Esophagus muscularis mucosa (tissue), 4 donors: ENCODE data around the gene RBFOX2. TPM values are rescaled to one million over a fixed set of nuclear protein-coding genes. Genes with fewer than 3 reads are reported as not detected.

Source experiments
- DNase-seq: peaks from one replicate; pipeline ENCODE4 v3.0.0-alpha.2; 2017; ENCODE audit errors: extremely low spot score
- H3K27ac ChIP-seq, 4 donors: fragments of 200-600 bp; sonication (generic); replicated peaks in 1 of 4; 1 replicate in 3 of 4; 2 replicates in 1 of 4; pipeline ENCODE4 v1.5.1; 2016 to 2019; ENCODE audit warnings: mild to moderate bottlenecking in 1 of 4
- H3K27me3 ChIP-seq, 4 donors: fragments of 200-600 bp; sonication (generic); one replicate each; pipeline versions ENCODE4 v1.5.1 to v1.6.0; 2016 to 2019
- H3K36me3 ChIP-seq, 4 donors: fragments of 200-600 bp; sonication (generic); one replicate each; pipeline ENCODE4 v1.5.1; 2016 to 2019
- H3K4me1 ChIP-seq, 4 donors: fragments of 200-600 bp; sonication (generic); one replicate each; pipeline ENCODE4 v1.5.1; 2016 to 2019
- H3K4me3 ChIP-seq, 4 donors: fragments of 200-600 bp; sonication (generic); 1 replicate in 2 of 4; 2 replicates in 2 of 4; pipeline ENCODE4 v1.5.1; 2016 to 2019; ENCODE audit warnings: mild to moderate bottlenecking in 4 of 4, moderate library complexity in 1 of 4
- H3K9me3 ChIP-seq, 4 donors: fragments of 200-600 bp; sonication (generic); 1 replicate in 3 of 4; 2 replicates in 1 of 4; pipeline ENCODE4 v1.5.1; 2016 to 2019
- CTCF ChIP-seq, 3 experiments: fragments of 200-600 bp in 2 of 3; fragments of 450-650 bp in 1 of 3; sonication (generic) in 2 of 3; IDR thresholded peaks; one replicate each; pipeline ENCODE4 v1.5.1; 2017 to 2019; ENCODE audit warnings: antibody characterized with exemption in 3 of 3, mild to moderate bottlenecking in 2 of 3, moderate library complexity in 1 of 3
- EP300 ChIP-seq: sonication (generic); formaldehyde crosslinking; IDR thresholded peaks from one replicate; pipeline ENCODE4 v1.6.1; 2017; ENCODE audit warnings: antibody characterized with exemption
- POLR2A ChIP-seq: fragments of 450-650 bp; IDR thresholded peaks from one replicate; pipeline ENCODE4 v1.6.1; 2017; ENCODE audit warnings: antibody characterized with exemption, moderate library complexity, mild to moderate bottlenecking, low read depth
- POLR2AphosphoS5 ChIP-seq, 2 donors: sonication (generic); formaldehyde crosslinking; IDR thresholded peaks; one replicate each; pipeline ENCODE4 v1.6.1; 2017; ENCODE audit warnings: antibody characterized with exemption in 2 of 2
- WGBS: methylation state at CpG from one replicate; pipeline ENCODE4 v1.1.5; 2018; 5-methylcytosine and 5-hydroxymethylcytosine counted together
- intact Hi-C: fragments of 100-400 bp; cut with DNase I; formaldehyde crosslinking; loops from one replicate; pipeline ENCODE4 v1.15.1; 2023
- total RNA-seq, 4 donors: library from RNA; depleted of rRNA; stranded (reverse); fragments of >200 nt; gene quantifications; one replicate each; pipeline versions ENCODE4 v1.1.0 to v1.2.1, GENCODE V29; 2016

RBFOX2 gene
- total RNA-seq, 4 donors from 2014 or later: 113 to 179 (median 155) TPM

DNA sequence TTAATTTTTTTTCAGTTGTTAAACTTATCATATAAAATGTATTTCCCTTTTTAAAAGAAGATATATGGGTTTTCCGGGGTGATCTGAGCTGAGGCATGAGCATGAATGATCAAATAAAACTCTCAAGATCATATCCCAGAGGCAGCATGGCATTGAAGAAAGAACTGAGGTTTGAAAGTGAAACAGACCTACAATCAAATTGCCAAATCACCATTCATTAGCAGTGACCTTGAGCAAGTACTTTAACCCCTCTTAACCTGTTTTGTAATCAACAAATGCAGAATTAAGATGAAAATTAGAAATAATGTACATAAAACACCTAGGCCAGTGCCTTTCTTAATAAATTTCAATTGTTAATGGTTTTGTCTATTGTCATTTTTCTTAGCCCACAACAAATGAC is 116.0 kb downstream of the RBFOX2 start:
- Histone ChIP-seq H3K36me3 (no peaks in the 10 kb centered on the region), H3K27ac (peak overlapping the region; percentile 28 to 82 (median 78)), H3K4me1 (peaks cover 60 to 86% (median 81%) of the 10 kb centered on the region in 4 donors), H3K9me3 (no peaks in the 10 kb centered on the region), H3K27me3 (no peaks in the 10 kb centered on the region), H3K4me3 (no peak overlapping the region)
- TF ChIP-seq CTCF (IDR thresholded peaks at IDR 0.05) (no peak), POLR2A (no peak), POLR2AphosphoS5 (IDR thresholded peaks at IDR 0.05) (no peak)
- WGBS: 60% methylated on average over 1 of the region's 1 CpG
- intact Hi-C loops: loop anchor here (10.0 kb wide), 1 partner anchor 168 kb away; no protein-coding TSS in a partner anchor
- DNase-seq: no peak

- intact Hi-C loops: loop anchor here (10.0 kb wide), 1 partner anchor 167 kb away; no protein-coding TSS in a partner anchor
- Histone ChIP-seq H3K36me3 (no peaks in the 10 kb centered on the region), H3K9me3 (no peaks in the 10 kb centered on the region), H3K4me1 (peaks cover 60 to 79% (median 74%) of the 10 kb centered on the region in 4 donors), H3K4me3 (no peak overlapping the region), H3K27me3 (no peaks in the 10 kb centered on the region), H3K27ac (peak overlapping the region in 3 of 4 donors; percentile 28 to 82 (median 75))
- 85% methylated on average over 2 of the region's 2 CpGs for WGBS
- no peak for DNase-seq
- TF ChIP-seq CTCF (IDR thresholded peaks at IDR 0.05): no peak
Measured at GRCh38 chr22:35911877-35912276, 116.7 kb downstream of the RBFOX2 start.

- H3K4me1 ChIP-seq: peaks cover 51 to 69% (median 64%) of the 10 kb centered on the region in 4 donors
- 41% methylated on average over 2 of the region's 2 CpGs for WGBS
Measured at GRCh38 chr22:35910926-35911325, 117.7 kb downstream of the RBFOX2 start.

DNA sequence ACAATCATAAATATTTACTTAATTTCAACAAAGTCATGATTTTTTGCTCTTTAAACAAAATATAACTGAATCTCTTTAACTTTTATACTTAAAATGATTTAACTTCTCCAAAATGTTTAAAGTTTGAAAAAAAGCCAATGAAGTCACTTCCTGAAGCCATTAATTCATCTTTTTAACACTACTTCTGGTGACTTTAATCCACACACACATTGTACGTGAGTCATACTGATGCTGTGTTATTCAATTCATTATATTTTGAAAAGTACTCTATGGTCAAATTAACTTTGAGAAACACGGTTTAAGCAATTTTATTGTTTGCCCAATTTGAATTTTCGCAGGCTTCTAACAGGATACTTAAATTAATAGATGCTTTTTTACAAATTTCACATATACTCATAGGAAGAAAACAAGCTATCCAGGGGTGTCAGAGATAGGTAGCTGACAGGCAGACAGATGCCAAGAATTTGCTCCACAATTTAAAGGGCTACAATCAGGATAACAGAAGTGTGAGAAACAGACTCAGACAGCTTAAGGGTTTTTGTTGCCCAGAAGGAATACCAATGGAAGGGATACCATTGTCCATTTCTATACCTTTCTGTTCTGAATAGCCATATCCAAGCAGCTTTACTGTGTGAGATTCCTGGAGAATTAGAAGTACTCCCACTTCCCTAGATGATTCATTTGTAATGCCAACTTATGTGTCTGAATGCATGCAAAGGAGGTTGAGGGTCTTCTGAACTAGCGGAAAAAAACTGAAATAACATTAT is 118.4 kb downstream of the RBFOX2 start:
- 47% methylated on average over 4 of the region's 4 CpGs for WGBS
- no peak overlapping the region for H3K4me3 ChIP-seq
- H3K27ac ChIP-seq: peak overlapping the region; percentile 7 to 59 (median 50)
- H3K4me1 ChIP-seq: peaks cover 44 to 69% (median 59%) of the 10 kb centered on the region in 4 donors
- H3K36me3 ChIP-seq: no peaks in the 10 kb centered on the region
- TF ChIP-seq POLR2AphosphoS5 (IDR thresholded peaks at IDR 0.05) (no peak), EP300 (no peak), POLR2A (no peak), CTCF (IDR thresholded peaks at IDR 0.05) (no peak)
- intact Hi-C loops: loop anchor here (10.0 kb wide), 1 partner anchor 165 kb away; no protein-coding TSS in a partner anchor
- H3K27me3 ChIP-seq: no peaks in the 10 kb centered on the region
- no peaks in the 10 kb centered on the region for H3K9me3 ChIP-seq
- no peak for DNase-seq

More at GRCh38 chr22:35910926-35911325, 117.7 kb downstream of the RBFOX2 start:
- no peaks in the 10 kb centered on the region for H3K9me3 ChIP-seq
- no peaks in the 10 kb centered on the region for H3K36me3 ChIP-seq
- intact Hi-C loops: loop anchor here (10.0 kb wide), 1 partner anchor 166 kb away; no protein-coding TSS in a partner anchor
- H3K27ac ChIP-seq: peak overlapping the region in 2 of 4 donors; percentile 58 to 59
- H3K4me3 ChIP-seq: no peak overlapping the region
- DNase-seq: no peak
- TF ChIP-seq POLR2A (no peak), POLR2AphosphoS5 (IDR thresholded peaks at IDR 0.05) (no peak), CTCF (IDR thresholded peaks at IDR 0.05) (no peak), EP300 (no peak)
- H3K27me3 ChIP-seq: no peaks in the 10 kb centered on the region
